SU-DHL-6 (cell line): ENCODE data around the gene PPP1R12B.

ENCODE experiments used
- H2AFZ ChIP-seq: fragments of 200-600 bp; sonication (generic); 2 replicates; pipeline ENCODE4 v1.6.1; 2014; ENCODE audit warnings: low read depth, mild to moderate bottlenecking, moderate library complexity, mixed read lengths, antibody characterized with exemption, low read length; ENCODE audit not compliant: severe bottlenecking
- H3F3A ChIP-seq: fragments of 200-600 bp; shearing (Covaris generic); 2 replicates; pipeline ENCODE4 v1.6.0; 2016; ENCODE audit warnings: antibody characterized with exemption, mild to moderate bottlenecking; ENCODE audit not compliant: insufficient read depth
- H3K27ac ChIP-seq: fragments of 200-600 bp; sonication (generic); 2 replicates; pipeline ENCODE4 v1.5.1; 2016; ENCODE audit warnings: low read depth, mild to moderate bottlenecking, low read length, moderate library complexity, mixed read lengths
- H3K27me3 ChIP-seq: fragments of 200-600 bp; sonication (generic), shearing (Covaris generic); 2 replicates; pipeline ENCODE4 v1.6.0; 2014; ENCODE audit warnings: mild to moderate bottlenecking, low read length
- H3K36me3 ChIP-seq: fragments of 200-600 bp; sonication (generic); 2 replicates; pipeline ENCODE4 v1.6.1; 2014; ENCODE audit warnings: mild to moderate bottlenecking, low read length, mixed read lengths
- H3K4me2 ChIP-seq: fragments of 300-600, 200-600 bp; shearing (Covaris generic), sonication (generic); 2 replicates; pipeline ENCODE4 v1.6.0; 2014; ENCODE audit warnings: low read length, low read depth, mild to moderate bottlenecking; ENCODE audit not compliant: poor library complexity, severe bottlenecking
- H3K4me3 ChIP-seq: fragments of 200-600 bp; sonication (generic); 2 replicates; pipeline ENCODE4 v1.5.1; 2014; ENCODE audit warnings: antibody characterized with exemption, low read length, mild to moderate bottlenecking, mixed read lengths; ENCODE audit not compliant: insufficient read depth, poor library complexity, severe bottlenecking
- H3K79me2 ChIP-seq: fragments of 200-600 bp; sonication (generic); 2 replicates; pipeline ENCODE4 v1.6.1; 2014; ENCODE audit warnings: mild to moderate bottlenecking, low read length, moderate library complexity; ENCODE audit not compliant: insufficient read depth
- H3K9ac ChIP-seq: fragments of 200-600 bp; sonication (generic); 2 replicates; pipeline ENCODE4 v1.7.0; 2014; ENCODE audit warnings: mild to moderate bottlenecking, low read length
- H3K9me2 ChIP-seq: fragments of 200-600 bp; sonication (generic); replicated peaks from 2 replicates; pipeline ENCODE4 v1.6.1; 2014; ENCODE audit warnings: low read length; ENCODE audit not compliant: insufficient read depth
- H3K9me3 ChIP-seq: fragments of 200-600 bp; sonication (generic); 2 replicates; pipeline ENCODE4 v1.6.1; 2014; ENCODE audit warnings: low read length, mixed read lengths; ENCODE audit not compliant: insufficient read depth
- H4K20me1 ChIP-seq: fragments of 200-600 bp; sonication (generic); 2 replicates; pipeline ENCODE4 v1.6.1; 2014; ENCODE audit warnings: low read depth, mild to moderate bottlenecking, antibody characterized with exemption, low read length, moderate library complexity, mixed read lengths
- EZH2phosphoT487 ChIP-seq: fragments of 200-600 bp; sonication (generic), shearing (Covaris generic); conservative IDR thresholded peaks from 2 replicates; pipeline ENCODE4 v1.6.1; 2018; ENCODE audit warnings: mild to moderate bottlenecking, antibody characterized with exemption, low read length, moderate library complexity, mixed read lengths
- TF ChIP-seq, protein P1 (sequence below): fragments of 200-600 bp; sonication (generic); IDR thresholded peaks from one replicate; pipeline ENCODE4 v1.5.1; 2017; ENCODE audit warnings: antibody characterized with exemption, mild to moderate bottlenecking, low read length, moderate library complexity; ENCODE audit not compliant: insufficient read depth, poor library complexity, severe bottlenecking

PPP1R12B gene

GRCh38 chr1:202563818-202564217 lies 215.3 kb downstream of the PPP1R12B start:
- no peak overlapping the region for H3K4me2 ChIP-seq
- no peak overlapping the region for H2AFZ ChIP-seq
- H3K9me2 ChIP-seq, result no peaks in the 10 kb centered on the region
- H3K4me3 ChIP-seq, result no peak overlapping the region
- H4K20me1 ChIP-seq, result no peaks in the 10 kb centered on the region
- H3K27ac ChIP-seq, result no peak overlapping the region
- H3K9me3 ChIP-seq, result no peaks in the 10 kb centered on the region
- no peaks in the 10 kb centered on the region for H3K79me2 ChIP-seq
- H3K9ac ChIP-seq, result no peak overlapping the region
- H3K36me3 ChIP-seq, result no peaks in the 10 kb centered on the region
- no peaks in the 10 kb centered on the region for H3K27me3 ChIP-seq
- TF ChIP-seq, protein P1, sequence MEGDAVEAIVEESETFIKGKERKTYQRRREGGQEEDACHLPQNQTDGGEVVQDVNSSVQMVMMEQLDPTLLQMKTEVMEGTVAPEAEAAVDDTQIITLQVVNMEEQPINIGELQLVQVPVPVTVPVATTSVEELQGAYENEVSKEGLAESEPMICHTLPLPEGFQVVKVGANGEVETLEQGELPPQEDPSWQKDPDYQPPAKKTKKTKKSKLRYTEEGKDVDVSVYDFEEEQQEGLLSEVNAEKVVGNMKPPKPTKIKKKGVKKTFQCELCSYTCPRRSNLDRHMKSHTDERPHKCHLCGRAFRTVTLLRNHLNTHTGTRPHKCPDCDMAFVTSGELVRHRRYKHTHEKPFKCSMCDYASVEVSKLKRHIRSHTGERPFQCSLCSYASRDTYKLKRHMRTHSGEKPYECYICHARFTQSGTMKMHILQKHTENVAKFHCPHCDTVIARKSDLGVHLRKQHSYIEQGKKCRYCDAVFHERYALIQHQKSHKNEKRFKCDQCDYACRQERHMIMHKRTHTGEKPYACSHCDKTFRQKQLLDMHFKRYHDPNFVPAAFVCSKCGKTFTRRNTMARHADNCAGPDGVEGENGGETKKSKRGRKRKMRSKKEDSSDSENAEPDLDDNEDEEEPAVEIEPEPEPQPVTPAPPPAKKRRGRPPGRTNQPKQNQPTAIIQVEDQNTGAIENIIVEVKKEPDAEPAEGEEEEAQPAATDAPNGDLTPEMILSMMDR, result no peak
- TF ChIP-seq EZH2phosphoT487, result no peak
- no peaks in the 10 kb centered on the region for H3F3A ChIP-seq

- no peak overlapping the region for H3K4me3 ChIP-seq
- no peaks in the 10 kb centered on the region for H3K9me2 ChIP-seq
- no peaks in the 10 kb centered on the region for H3F3A ChIP-seq
- H3K4me2 ChIP-seq, result no peak overlapping the region
- H2AFZ ChIP-seq, result no peak overlapping the region
- H3K36me3 ChIP-seq, result no peaks in the 10 kb centered on the region
- no peaks in the 10 kb centered on the region for H3K79me2 ChIP-seq
- H3K9me3 ChIP-seq, result no peaks in the 10 kb centered on the region
- no peak overlapping the region for H3K27ac ChIP-seq
- no peaks in the 10 kb centered on the region for H4K20me1 ChIP-seq
- H3K27me3 ChIP-seq, result no peaks in the 10 kb centered on the region
- TF ChIP-seq, protein P1, result no peak
- TF ChIP-seq EZH2phosphoT487, result no peak
- H3K9ac ChIP-seq, result no peak overlapping the region
Measured at GRCh38 chr1:202564958-202565495, 216.5 kb downstream of the PPP1R12B start.

DNA sequence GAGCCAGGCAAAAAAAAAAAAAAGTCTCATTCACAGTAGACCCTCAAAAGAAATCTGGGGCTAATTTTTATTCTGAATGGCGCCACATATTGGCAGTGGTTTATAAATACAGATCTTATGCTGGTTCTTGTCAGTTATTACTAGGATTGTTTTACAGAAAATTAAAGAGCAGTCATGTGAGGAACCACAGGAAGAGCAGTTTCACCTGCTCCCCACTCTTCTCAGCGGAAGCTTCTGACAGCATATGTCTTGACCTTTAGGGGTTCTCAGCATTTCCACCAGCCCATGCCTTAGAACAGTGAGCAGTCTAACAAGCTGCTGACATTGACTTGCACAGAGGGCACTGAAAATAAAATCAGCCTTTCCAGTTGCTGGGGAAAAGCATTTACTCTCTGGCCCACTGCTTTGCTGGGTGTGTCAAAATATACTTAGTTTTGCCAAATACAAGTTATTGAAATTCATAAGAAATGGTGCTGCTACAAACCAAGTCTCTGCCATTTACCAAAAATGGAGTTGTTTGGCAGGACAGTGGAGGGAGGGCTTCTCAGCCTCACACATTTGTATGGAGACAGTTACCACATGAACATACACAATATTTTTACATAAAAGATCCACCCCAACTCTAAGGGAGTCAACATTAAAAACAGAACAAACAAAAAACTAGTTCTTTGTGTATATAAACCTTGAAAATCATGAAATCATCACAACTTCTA lies 217.5 kb downstream of the PPP1R12B start:
- Histone ChIP-seq H3K9me2 (no peaks in the 10 kb centered on the region), H3K36me3 (no peaks in the 10 kb centered on the region), H3F3A (no peaks in the 10 kb centered on the region), H4K20me1 (no peaks in the 10 kb centered on the region), H3K27ac (peak overlapping the region; percentile 47), H3K9me3 (no peaks in the 10 kb centered on the region), H3K27me3 (no peaks in the 10 kb centered on the region), H3K9ac (peak overlapping the region; percentile 10; the same call in 1 of the 2 replicates), H3K4me3 (no peak overlapping the region), H3K79me2 (no peaks in the 10 kb centered on the region), H2AFZ (no peak overlapping the region), H3K4me2 (peak overlapping the region; percentile 40)
- TF ChIP-seq, protein P1, result peak; percentile 25
- no peak for TF ChIP-seq EZH2phosphoT487
